SK-N-SH treated with all-trans-retinoic acid at 6 μM for 48 hours (cell line): ENCODE measurements around the gene TIMP2.

Source experiments
- ATAC-seq: fragments of 200-7000 bp; cut with Tn5 transposase; 3 replicates; pipeline ENCODE4 v1.9.1; 2020; ENCODE audit warnings: mild to moderate bottlenecking, moderate library complexity
- ARNTL ChIP-seq: fragments of 450-650 bp; formaldehyde crosslinking; IDR thresholded peaks from 2 replicates; pipeline ENCODE4 v1.5.0; 2020; ENCODE audit warnings: low read depth, mild to moderate bottlenecking, moderate library complexity, borderline replicate concordance
- CREB5 ChIP-seq: fragments of 250-450 bp; sonication (Bioruptor Pico); IDR thresholded peaks from 2 replicates; pipeline ENCODE4 v1.5.1; 2020; ENCODE audit warnings: low read depth, mild to moderate bottlenecking, moderate library complexity
- CSDC2 ChIP-seq: fragments of 250-450 bp; sonication (Bioruptor Pico); IDR thresholded peaks from 2 replicates; pipeline ENCODE4 v1.5.0; 2020; ENCODE audit warnings: mild to moderate bottlenecking, moderate library complexity
- CSRNP3 ChIP-seq: fragments of 250-450 bp; sonication (Bioruptor Pico); IDR thresholded peaks from 2 replicates; pipeline ENCODE4 v1.5.1; 2021; ENCODE audit warnings: mild to moderate bottlenecking, moderate library complexity
- ESRRG ChIP-seq: fragments of 250-450 bp; sonication (Bioruptor Pico); IDR thresholded peaks from 2 replicates; pipeline ENCODE4 v1.6.1; 2021; ENCODE audit warnings: mild to moderate bottlenecking
- GLIS3 ChIP-seq: fragments of 250-450 bp; sonication (Bioruptor Pico); IDR thresholded peaks from 2 replicates; pipeline ENCODE4 v1.5.0; 2020; ENCODE audit warnings: mild to moderate bottlenecking, moderate library complexity
- OSR1 ChIP-seq: fragments of 250-450 bp; sonication (Bioruptor Pico); IDR thresholded peaks from 2 replicates; pipeline ENCODE4 v1.8.0; 2022; ENCODE audit warnings: moderate library complexity, mild to moderate bottlenecking, inconsistent platforms
- PATZ1 ChIP-seq: fragments of 250-450 bp; sonication (Bioruptor Pico); IDR thresholded peaks from 2 replicates; pipeline ENCODE4 v1.8.0; 2020; ENCODE audit warnings: mild to moderate bottlenecking, moderate library complexity, borderline replicate concordance
- POU6F1 ChIP-seq: fragments of 250-450 bp; sonication (Bioruptor Pico); IDR thresholded peaks from 2 replicates; pipeline ENCODE4 v1.8.0; 2021; ENCODE audit warnings: low read depth, mild to moderate bottlenecking, moderate library complexity, borderline replicate concordance
- PPARA ChIP-seq: fragments of 250-450 bp; sonication (Bioruptor Pico); IDR thresholded peaks from 2 replicates; pipeline ENCODE4 v1.5.0; 2020; ENCODE audit warnings: mild to moderate bottlenecking, borderline replicate concordance
- RARB ChIP-seq: fragments of 250-450 bp; sonication (Bioruptor Pico); IDR thresholded peaks from 2 replicates; pipeline ENCODE4 v1.8.0; 2021; ENCODE audit warnings: mild to moderate bottlenecking, moderate library complexity
- SNAI2 ChIP-seq: fragments of 250-450 bp; sonication (Bioruptor Pico); IDR thresholded peaks from 2 replicates; pipeline ENCODE4 v1.5.0; 2020; ENCODE audit warnings: mild to moderate bottlenecking, moderate library complexity
- TOX ChIP-seq: fragments of 250-450 bp; sonication (Bioruptor Pico); IDR thresholded peaks from 2 replicates; pipeline ENCODE4 v1.8.0; 2021; ENCODE audit warnings: mild to moderate bottlenecking, moderate library complexity, borderline replicate concordance
- TSHZ2 ChIP-seq: fragments of 250-450 bp; sonication (Bioruptor Pico); IDR thresholded peaks from 2 replicates; pipeline ENCODE4 v1.5.0; 2020; ENCODE audit warnings: mild to moderate bottlenecking, moderate library complexity
- ZC3H10 ChIP-seq: fragments of 250-450 bp; sonication (Bioruptor Pico); IDR thresholded peaks from 2 replicates; pipeline ENCODE4 v1.5.1; 2021; ENCODE audit warnings: mild to moderate bottlenecking, moderate library complexity
- ZFP3 ChIP-seq: fragments of 250-450 bp; sonication (Bioruptor Pico); IDR thresholded peaks from 2 replicates; pipeline ENCODE4 v1.5.0; 2020; ENCODE audit warnings: mild to moderate bottlenecking, moderate library complexity
- ZNF565 ChIP-seq: fragments of 450-650 bp; formaldehyde crosslinking; conservative IDR thresholded peaks from 2 replicates; pipeline ENCODE4 v1.5.0; 2020; ENCODE audit warnings: low read depth, mild to moderate bottlenecking, moderate library complexity
- ZNF70 ChIP-seq: fragments of 450-650 bp; formaldehyde crosslinking; IDR thresholded peaks from 2 replicates; pipeline ENCODE4 v1.5.0; 2020; ENCODE audit warnings: mild to moderate bottlenecking, moderate library complexity
- ZNF8 ChIP-seq: fragments of 450-650 bp; formaldehyde crosslinking; IDR thresholded peaks from 2 replicates; pipeline ENCODE4 v1.5.0; 2020; ENCODE audit warnings: mild to moderate bottlenecking, moderate library complexity

Gene TIMP2

GRCh38 chr17:78826836-78827509 lies 98.2 kb downstream of the TIMP2 start:
- TF ChIP-seq OSR1 (CRISPR knock-in tag) = no peak
- no peak for TF ChIP-seq CREB5 (CRISPR knock-in tag)
- no peak for TF ChIP-seq PATZ1 (CRISPR knock-in tag)
- TF ChIP-seq ESRRG (CRISPR knock-in tag) = no peak
- no peak for TF ChIP-seq CSRNP3 (CRISPR knock-in tag)
- no peak for TF ChIP-seq PPARA (CRISPR knock-in tag)
- TF ChIP-seq TSHZ2 (CRISPR knock-in tag) = no peak
- TF ChIP-seq ZC3H10 = no peak
- no peak for TF ChIP-seq GLIS3
- no peak for TF ChIP-seq ZFP3
- TF ChIP-seq SNAI2 = no peak
- no peak for TF ChIP-seq ZNF8 (CRISPR knock-in tag)
- no peak for TF ChIP-seq CSDC2
- no peak for ATAC-seq

GRCh38 chr17:78826421-78826820 lies 98.8 kb downstream of the TIMP2 start:
- TF ChIP-seq SNAI2 = no peak
- TF ChIP-seq ZNF70 (CRISPR knock-in tag) = no peak
- ATAC-seq = no peak

- ATAC-seq = no peak
- TF ChIP-seq POU6F1 (CRISPR knock-in tag) (no peak), SNAI2 (no peak), TSHZ2 (CRISPR knock-in tag) (no peak), RARB (CRISPR knock-in tag) (no peak), ESRRG (CRISPR knock-in tag) (no peak), ARNTL (no peak), CSDC2 (no peak), TOX (CRISPR knock-in tag) (no peak), GLIS3 (no peak), ZNF565 (CRISPR knock-in tag) (no peak), CSRNP3 (CRISPR knock-in tag) (no peak), PATZ1 (CRISPR knock-in tag) (no peak), ZNF70 (CRISPR knock-in tag) (no peak), ZFP3 (no peak)
These were observed 99.5 kb downstream of the TIMP2 start for GRCh38 chr17:78825696-78826095.
